CD4-positive, alpha-beta T cell treated with Interleukin-1 beta for 1 hour (primary cell): Measurements from ENCODE around the gene LRP1-AS.

Experiments used
- DNase-seq, 2 donors: peaks; one replicate each; pipeline ENCODE4 v3.0.0-alpha.2; 2020 to 2022

LRP1-AS gene

GRCh38 chr12:57146961-57147944, at the start of gene LRP1-AS:
Gene LRP1-AS (minus strand): TSS chr12:57147619.
- no peak for DNase-seq

DNA sequence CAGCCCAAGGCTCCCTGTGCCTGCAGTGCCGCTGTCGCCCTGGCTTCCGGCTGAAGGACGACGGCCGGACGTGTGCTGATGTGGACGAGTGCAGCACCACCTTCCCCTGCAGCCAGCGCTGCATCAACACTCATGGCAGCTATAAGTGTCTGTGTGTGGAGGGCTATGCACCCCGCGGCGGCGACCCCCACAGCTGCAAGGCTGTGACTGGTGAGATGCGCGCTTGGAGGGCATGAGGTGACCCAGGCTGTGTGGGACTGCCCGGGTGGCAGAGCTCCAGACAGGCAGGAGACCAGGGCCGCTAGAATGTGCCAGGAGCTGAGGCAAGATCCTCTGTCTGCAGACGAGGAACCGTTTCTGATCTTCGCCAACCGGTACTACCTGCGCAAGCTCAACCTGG, 49.5 kb upstream of the LRP1-AS start:
- DNase-seq: no peak

DNA sequence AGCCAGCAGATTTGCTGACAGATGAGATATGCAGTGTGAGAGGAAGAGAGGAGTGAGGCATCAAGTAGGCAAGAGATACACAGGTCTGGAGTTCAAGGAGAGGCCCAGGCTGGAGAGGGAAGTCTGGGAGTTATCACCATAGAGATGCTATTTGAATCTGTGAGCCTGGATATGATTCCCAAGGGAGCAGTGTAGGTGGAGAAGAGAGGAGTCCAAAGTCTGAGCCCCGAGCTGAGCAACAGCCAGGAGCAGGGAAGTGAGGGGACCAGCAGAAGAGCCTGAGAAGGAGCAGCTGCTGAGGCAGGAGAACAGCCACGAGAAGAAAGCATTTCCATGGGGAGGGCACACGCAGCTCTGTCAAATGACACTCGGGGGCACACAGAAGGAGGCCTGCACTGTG, 49.0 kb upstream of the LRP1-AS start:
- DNase-seq: no peak

GRCh38 chr12:57195611-57196371, 48.4 kb upstream of the LRP1-AS start:
- DNase-seq: no peak

DNA sequence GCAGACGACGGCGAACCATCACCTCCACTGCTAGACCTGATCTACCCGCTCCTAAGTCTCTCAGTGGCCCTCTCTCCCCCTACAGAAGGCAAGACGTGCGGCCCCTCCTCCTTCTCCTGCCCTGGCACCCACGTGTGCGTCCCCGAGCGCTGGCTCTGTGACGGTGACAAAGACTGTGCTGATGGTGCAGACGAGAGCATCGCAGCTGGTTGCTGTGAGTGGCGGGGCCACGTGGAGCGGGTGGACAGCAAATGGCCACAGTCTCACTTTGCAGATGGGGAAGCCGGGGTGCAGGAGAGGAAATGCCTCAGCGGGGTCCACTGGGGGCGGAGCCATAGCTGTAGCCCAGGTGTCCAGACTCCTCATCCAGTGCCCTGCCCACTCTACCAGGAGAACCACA, 47.8 kb upstream of the LRP1-AS start:
- DNase-seq: no peak

DNA sequence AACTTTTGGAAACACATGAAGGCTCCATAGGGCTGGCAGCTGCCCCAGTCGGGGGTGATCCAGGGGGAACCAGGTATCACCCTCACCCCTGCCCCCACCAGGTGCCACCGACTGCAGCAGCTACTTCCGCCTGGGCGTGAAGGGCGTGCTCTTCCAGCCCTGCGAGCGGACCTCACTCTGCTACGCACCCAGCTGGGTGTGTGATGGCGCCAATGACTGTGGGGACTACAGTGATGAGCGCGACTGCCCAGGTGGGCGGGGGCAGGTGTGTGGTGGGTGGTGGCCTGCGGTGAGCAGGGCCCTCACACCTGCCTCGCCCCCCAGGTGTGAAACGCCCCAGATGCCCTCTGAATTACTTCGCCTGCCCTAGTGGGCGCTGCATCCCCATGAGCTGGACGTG, 46.8 kb upstream of the LRP1-AS start:
- DNase-seq: no peak

DNA sequence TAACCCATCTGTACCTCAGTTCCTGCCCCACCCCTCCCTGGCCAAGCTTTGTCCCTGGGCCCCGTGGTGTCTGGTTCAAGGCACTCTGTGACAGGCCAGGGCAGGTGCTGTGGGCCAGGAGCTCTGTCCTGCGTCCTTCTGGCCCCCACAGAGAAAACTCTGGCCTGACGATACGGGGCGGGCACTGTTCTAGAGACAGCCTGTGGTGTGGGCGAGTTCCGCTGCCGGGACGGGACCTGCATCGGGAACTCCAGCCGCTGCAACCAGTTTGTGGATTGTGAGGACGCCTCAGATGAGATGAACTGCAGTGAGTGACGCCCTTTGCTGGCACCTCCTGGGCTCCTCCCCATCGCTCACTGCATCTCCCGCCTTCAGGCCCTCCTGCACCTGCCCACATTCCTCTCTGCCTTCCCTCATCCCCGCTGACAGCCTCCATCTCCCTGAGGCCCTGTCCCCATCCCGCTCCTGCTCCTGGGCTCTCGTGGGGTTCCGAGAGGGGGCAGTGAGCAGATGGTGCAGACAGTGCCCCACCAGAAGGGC, 46.4 kb upstream of the LRP1-AS start:
- no peak for DNase-seq

GRCh38 chr12:57192920-57193319, 45.5 kb upstream of the LRP1-AS start:
- no peak for DNase-seq

- DNase-seq: no peak
These were observed 44.0 kb upstream of the LRP1-AS start for GRCh38 chr12:57191410-57191809.

- DNase-seq: no peak
These were observed 43.4 kb upstream of the LRP1-AS start for GRCh38 chr12:57190821-57191220.

DNA sequence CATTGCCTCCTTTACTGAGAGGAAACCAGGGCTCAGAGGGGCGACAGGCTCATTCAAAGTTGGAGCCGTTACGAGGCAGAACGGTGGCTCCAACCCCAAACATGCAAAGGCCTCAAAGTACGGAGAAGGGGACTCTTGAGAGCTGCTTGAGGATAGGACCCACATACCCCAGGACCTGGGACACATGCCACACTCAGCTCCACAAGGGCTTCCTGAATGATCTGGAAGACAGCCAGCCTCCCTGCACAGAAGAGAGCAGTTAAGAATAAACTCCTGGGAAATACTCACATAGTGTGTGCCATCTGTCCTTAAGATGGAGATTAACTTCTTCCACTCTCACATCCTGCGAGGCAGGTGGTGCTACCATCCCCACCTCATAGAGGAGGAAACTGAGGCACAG, 42.6 kb upstream of the LRP1-AS start:
- DNase-seq: no peak

DNA sequence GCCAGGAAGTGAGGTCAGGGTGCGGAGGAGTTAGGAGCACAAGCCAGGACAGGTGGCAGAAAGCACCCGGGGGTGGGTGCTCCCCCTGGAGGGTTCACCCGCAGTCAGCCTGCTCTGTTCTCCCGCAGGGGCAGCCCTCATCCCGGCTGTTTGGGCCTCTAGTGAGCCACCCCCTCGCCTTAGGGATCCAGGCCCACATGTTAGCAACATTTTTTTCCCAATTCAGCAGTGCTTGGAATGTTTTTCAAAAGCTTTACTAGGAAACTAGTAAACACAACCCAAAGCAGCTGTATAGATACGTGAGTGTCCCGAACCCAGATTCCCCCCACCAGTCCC, 40.6 kb upstream of the LRP1-AS start:
- no peak for DNase-seq

DNA sequence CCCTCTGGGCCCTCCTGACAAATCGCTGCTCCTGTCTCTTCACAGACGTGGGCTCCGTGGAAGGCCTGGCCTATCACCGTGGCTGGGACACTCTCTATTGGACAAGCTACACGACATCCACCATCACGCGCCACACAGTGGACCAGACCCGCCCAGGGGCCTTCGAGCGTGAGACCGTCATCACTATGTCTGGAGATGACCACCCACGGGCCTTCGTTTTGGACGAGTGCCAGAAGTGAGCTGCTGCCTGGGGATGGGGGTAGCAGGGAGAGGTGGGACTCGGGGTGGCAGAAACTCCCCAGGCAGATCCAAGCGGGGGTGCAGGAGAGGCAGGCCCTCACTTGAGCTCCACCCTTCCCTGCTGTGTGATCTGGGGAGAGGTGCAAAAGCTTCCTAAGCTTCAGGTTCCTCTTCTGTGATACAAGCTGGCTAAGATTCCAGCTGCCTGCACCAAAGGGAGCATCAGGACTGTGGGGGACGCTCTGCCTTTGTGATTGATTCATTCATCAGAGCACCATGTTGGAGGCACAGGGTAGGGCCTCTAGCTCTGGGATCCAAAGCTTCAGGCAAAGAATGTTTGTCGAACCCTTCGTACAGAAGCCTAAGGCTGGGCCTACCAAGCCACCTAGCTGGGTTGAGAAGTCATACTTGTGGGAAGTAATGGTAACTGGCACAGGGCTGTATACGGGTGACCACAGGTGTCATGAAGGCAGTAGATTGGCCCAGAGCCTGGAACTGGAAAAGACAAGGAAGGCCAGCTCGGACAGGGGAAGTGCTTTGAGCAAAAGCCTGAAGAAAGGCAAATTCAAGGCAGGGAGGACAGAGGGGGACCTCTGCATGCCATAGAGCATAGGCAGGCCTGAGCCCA, 40.0 kb upstream of the LRP1-AS start:
- DNase-seq: no peak

DNA sequence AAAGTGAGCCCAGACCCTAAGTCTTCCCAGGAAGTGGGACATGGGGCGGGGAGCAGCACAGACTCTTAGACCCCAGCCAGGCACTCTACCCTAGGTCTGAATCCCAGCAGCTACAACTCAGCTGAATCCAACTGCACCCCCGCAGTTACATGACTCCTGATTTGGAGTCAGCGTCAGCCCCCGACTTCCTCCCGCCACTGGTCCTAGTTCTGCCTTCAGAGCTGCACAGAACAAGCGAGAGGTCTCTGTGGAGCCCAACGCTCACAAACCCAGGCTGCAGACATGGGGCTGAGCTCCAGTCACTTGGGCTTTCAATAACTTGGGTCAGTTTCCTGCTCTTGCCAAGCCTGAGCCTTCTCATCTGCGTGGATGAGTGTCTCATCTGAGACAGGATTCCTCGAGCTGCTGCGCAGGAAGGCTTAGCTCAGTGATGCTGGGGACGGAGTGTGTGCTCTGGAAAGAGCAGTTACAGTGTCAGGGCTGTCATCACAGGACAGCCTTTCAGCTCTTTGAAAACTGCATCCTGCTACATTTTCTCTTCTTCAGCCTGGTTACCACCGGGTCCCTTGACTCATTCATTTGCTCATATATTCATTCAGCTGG, 38.6 kb upstream of the LRP1-AS start:
- no peak for DNase-seq

DNA sequence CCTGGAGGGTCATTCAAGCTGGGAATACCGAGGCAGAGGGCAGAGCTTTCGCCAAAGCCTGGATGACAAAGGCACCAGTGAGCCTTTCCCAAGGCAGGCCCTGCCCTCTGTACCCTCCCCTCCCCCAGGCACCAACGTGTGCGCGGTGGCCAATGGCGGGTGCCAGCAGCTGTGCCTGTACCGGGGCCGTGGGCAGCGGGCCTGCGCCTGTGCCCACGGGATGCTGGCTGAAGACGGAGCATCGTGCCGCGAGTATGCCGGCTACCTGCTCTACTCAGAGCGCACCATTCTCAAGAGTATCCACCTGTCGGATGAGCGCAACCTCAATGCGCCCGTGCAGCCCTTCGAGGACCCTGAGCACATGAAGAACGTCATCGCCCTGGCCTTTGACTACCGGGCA, 38.0 kb upstream of the LRP1-AS start:
- no peak for DNase-seq

DNA sequence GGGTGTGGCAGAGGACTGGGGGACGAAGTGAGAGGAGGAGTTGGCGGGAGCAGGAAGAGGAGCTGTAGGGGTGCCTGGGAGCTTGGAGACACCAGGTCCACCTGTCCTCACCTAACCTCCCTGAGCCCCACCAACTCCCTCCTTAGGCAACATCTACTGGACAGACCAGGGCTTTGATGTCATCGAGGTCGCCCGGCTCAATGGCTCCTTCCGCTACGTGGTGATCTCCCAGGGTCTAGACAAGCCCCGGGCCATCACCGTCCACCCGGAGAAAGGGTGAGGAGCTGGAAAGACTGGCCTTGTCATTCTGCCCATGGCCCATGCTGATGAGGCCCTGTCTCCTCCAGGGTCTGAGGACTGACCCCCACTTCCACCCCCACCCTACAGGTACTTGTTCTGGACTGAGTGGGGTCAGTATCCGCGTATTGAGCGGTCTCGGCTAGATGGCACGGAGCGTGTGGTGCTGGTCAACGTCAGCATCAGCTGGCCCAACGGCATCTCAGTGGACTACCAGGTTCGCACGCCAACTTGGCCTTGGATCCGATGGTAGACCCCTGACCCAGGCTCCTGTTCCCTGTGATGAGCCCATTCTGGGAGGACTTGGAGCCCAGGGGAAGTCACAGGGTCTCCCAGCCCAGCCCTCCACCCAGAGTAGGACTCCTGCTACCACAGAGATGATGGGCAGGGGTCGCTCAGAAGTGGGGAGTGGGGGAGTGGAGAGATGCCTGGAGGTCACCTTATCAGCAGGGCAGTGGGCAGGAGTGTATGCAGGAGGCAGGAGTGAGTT, 36.7 kb upstream of the LRP1-AS start:
- no peak for DNase-seq

- peak; percentile 75 to 78 for DNase-seq
These were observed 35.6 kb upstream of the LRP1-AS start for GRCh38 chr12:57182918-57183575.

- DNase-seq: no peak
These were observed 34.2 kb upstream of the LRP1-AS start for GRCh38 chr12:57181561-57182155.

GRCh38 chr12:57181072-57181471, 33.7 kb upstream of the LRP1-AS start:
- DNase-seq: no peak

DNA sequence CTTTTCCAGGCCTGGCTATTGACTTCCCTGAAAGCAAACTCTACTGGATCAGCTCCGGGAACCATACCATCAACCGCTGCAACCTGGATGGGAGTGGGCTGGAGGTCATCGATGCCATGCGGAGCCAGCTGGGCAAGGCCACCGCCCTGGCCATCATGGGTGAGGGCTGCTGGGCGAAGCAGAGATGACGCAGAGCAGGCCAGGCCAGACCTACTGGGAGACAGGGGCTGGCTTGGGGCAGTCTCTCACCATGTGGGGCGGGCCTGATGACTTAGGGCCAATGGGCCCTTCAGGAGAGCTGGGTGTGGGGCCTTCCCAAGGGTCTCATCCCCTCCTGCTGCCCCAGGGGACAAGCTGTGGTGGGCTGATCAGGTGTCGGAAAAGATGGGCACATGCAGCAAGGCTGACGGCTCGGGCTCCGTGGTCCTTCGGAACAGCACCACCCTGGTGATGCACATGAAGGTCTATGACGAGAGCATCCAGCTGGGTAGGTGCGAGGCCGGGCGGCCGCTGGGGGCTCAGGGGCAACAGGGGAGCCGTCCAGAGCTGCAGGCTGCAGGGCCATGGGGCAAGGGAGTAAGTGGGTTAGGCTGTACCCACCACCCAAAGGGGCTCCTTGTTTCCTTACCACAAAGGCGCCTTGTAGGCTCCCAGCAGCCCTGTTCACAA, 33.0 kb upstream of the LRP1-AS start:
- DNase-seq: no peak
